ENCODE measurements around the gene EXOC6B.

Gene EXOC6B

GRCh38 chr2:72788756-72789155 is 37.1 kb downstream of the EXOC6B start:
- DNase-seq (ENCODE audit: low read depth in 2 of 2) = no peak

GRCh38 chr2:72785517-72785916 is 40.3 kb downstream of the EXOC6B start:
- no peak for DNase-seq (ENCODE audit: low read depth in 2 of 2)

GRCh38 chr2:72782520-72782919 is 43.3 kb downstream of the EXOC6B start:
- DNase-seq (ENCODE audit: low read depth in 2 of 2) = no peak

GRCh38 chr2:72781480-72781879 is 44.4 kb downstream of the EXOC6B start:
- DNase-seq (ENCODE audit: low read depth in 2 of 2) = no peak

- no peak for DNase-seq (ENCODE audit: low read depth in 2 of 2)
Measured at GRCh38 chr2:72780477-72780876, 45.4 kb downstream of the EXOC6B start.

- DNase-seq (ENCODE audit: low read depth in 2 of 2) = no peak
Measured at GRCh38 chr2:72779495-72779894, 46.3 kb downstream of the EXOC6B start.

- no peak for DNase-seq (ENCODE audit: low read depth in 2 of 2)
Measured at GRCh38 chr2:72778410-72778809, 47.4 kb downstream of the EXOC6B start.

- DNase-seq (ENCODE audit: low read depth in 2 of 2) = peak in 1 of 2 donors; percentile 7
Measured at GRCh38 chr2:72770879-72771461, 54.9 kb downstream of the EXOC6B start.

- no peak for DNase-seq (ENCODE audit: low read depth in 2 of 2)
Measured at GRCh38 chr2:72765997-72766609, 59.7 kb downstream of the EXOC6B start.

GRCh38 chr2:72762276-72762675 is 63.6 kb downstream of the EXOC6B start:
- DNase-seq (ENCODE audit: low read depth in 2 of 2) = no peak

GRCh38 chr2:72759755-72760154 is 66.1 kb downstream of the EXOC6B start:
- no peak for DNase-seq (ENCODE audit: low read depth in 2 of 2)

- DNase-seq (ENCODE audit: low read depth in 2 of 2) = no peak
Measured at GRCh38 chr2:72757177-72757775, 68.6 kb downstream of the EXOC6B start.

GRCh38 chr2:72755647-72756423 is 70.0 kb downstream of the EXOC6B start:
- DNase-seq (ENCODE audit: low read depth in 2 of 2) = no peak

- DNase-seq (ENCODE audit: low read depth in 2 of 2) = no peak
Measured at GRCh38 chr2:72754628-72755320, 71.1 kb downstream of the EXOC6B start.

GRCh38 chr2:72750977-72751639 is 74.7 kb downstream of the EXOC6B start:
- no peak for DNase-seq (ENCODE audit: low read depth in 2 of 2)

GRCh38 chr2:72750466-72750865 is 75.4 kb downstream of the EXOC6B start:
- DNase-seq (ENCODE audit: low read depth in 2 of 2) = no peak

- no peak for DNase-seq (ENCODE audit: low read depth in 2 of 2)
Measured at GRCh38 chr2:72747344-72747743, 78.5 kb downstream of the EXOC6B start.

GRCh38 chr2:72745679-72746368 is 80.0 kb downstream of the EXOC6B start:
- no peak for DNase-seq (ENCODE audit: low read depth in 2 of 2)

GRCh38 chr2:72744049-72744448 is 81.8 kb downstream of the EXOC6B start:
- no peak for DNase-seq (ENCODE audit: low read depth in 2 of 2)

GRCh38 chr2:72743481-72743880 is 82.4 kb downstream of the EXOC6B start:
- no peak for DNase-seq (ENCODE audit: low read depth in 2 of 2)

- DNase-seq (ENCODE audit: low read depth in 2 of 2) = no peak
Measured at GRCh38 chr2:72738096-72738495, 87.7 kb downstream of the EXOC6B start.
